Vagina (tissue), 2 donors: ENCODE data around the gene POU6F2.
"Not testable (repeated sequence)": the region's sequence is repeated elsewhere in the genome, so short reads cannot be mapped to it uniquely, and the experiment has no call there.

Experiments
- CTCF ChIP-seq, 3 experiments: fragments of 450-650 bp in 2 of 3; fragments of 200-600 bp in 1 of 3; sonication (generic) in 1 of 3; IDR thresholded peaks; one replicate each; pipeline ENCODE4 v1.5.1; 2017 to 2019; ENCODE audit warnings: antibody characterized with exemption in 3 of 3, mild to moderate bottlenecking in 2 of 3, moderate library complexity in 2 of 3
- POLR2A ChIP-seq, 2 donors: fragments of 450-650 bp; IDR thresholded peaks; one replicate each; pipeline ENCODE4 v1.6.1; 2017; ENCODE audit warnings: antibody characterized with exemption in 2 of 2, mild to moderate bottlenecking in 2 of 2, moderate library complexity in 2 of 2

DNA sequence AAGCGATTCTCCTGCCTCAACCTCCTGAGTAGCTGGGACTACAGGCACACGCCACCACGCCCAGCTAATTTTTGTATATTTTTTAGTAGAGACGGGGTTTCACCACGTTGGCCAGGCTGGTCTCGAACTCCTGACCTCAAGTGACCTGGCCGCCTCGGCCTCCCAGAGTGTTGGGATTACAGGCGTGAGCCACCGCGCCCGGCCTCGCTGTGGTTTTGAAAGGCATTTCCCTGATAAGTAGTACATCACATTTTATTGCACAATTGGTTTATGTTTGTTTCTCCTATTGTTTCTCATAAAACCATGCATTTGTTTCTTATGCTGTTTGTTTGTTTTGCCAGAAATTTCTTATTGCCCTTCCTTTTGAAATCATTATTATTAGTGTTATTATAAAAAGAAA lies 353.9 kb downstream of the POU6F2 start:
- TF ChIP-seq CTCF, POLR2A (IDR thresholded peaks at IDR 0.05): not testable (repeated sequence)
